Astrocyte of the cerebellum (primary cell): ENCODE results near the gene S100A4.

Source experiments
- DNase-seq: peaks from one replicate; pipeline ENCODE4 v3.0.0-alpha.2; 2011; ENCODE audit warnings: low read depth
- H3K4me3 ChIP-seq: 2 replicates; pipeline ENCODE4 v1.5.1; 2011; ENCODE audit warnings: mild to moderate bottlenecking, low read depth, low read length, moderate library complexity
- in situ Hi-C: cut with HindIII; loops from 2 replicates; pipeline ENCODE4 v1.10.0; 2017; ENCODE audit warnings: low sequenced_read_pairs
- TF ChIP-seq, protein P1 (sequence below): IDR thresholded peaks from 2 replicates; pipeline ENCODE4 v1.5.1; 2012; ENCODE audit warnings: low read length, low read depth, moderate library complexity, mild to moderate bottlenecking; ENCODE audit errors: missing control alignments

Gene S100A4

DNA sequence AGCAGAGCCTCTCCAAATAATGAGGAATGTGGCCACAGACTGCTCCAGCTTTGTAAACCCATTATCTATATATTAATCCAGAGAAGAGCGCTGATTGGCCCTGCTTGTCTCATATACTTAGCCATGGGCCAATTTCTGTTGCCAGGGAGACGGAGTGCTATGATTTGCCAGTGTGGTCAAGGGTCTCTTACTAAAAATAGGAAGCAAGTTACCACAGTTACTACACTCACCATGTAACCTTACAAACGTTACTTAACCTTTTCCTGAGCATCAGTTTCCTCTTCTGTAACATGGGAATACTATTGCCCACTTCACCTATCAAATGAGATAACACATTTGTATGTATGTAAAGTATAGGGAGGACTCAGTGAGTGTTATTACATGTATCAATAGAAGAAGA, 27.7 kb upstream of the S100A4 start:
- TF ChIP-seq, protein P1, sequence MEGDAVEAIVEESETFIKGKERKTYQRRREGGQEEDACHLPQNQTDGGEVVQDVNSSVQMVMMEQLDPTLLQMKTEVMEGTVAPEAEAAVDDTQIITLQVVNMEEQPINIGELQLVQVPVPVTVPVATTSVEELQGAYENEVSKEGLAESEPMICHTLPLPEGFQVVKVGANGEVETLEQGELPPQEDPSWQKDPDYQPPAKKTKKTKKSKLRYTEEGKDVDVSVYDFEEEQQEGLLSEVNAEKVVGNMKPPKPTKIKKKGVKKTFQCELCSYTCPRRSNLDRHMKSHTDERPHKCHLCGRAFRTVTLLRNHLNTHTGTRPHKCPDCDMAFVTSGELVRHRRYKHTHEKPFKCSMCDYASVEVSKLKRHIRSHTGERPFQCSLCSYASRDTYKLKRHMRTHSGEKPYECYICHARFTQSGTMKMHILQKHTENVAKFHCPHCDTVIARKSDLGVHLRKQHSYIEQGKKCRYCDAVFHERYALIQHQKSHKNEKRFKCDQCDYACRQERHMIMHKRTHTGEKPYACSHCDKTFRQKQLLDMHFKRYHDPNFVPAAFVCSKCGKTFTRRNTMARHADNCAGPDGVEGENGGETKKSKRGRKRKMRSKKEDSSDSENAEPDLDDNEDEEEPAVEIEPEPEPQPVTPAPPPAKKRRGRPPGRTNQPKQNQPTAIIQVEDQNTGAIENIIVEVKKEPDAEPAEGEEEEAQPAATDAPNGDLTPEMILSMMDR, result no peak
- DNase-seq, result no peak
- H3K4me3 ChIP-seq, result no peak overlapping the region
- in situ Hi-C loops, result no loop called here

DNA sequence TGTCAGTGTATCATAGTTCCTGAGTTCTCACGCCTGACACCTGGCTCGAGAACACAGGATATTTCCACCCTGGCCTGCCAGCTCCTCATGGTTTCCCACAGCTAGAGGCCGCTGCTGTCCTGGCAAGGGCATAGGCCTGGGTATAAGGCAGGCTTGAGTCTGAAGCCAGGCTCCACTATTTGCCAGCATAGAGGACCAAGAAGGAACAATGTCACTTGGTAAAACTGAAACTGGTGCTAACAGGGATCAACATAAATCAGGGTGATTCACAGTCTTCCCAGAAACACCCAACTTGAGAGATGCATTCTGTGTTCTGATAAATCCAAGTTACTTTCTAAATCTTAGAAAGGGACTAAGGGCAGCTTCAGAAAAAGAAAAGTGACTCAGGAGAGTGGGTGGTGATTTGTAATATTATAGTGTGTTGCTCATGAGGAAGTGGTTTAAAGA, 27.0 kb upstream of the S100A4 start:
- in situ Hi-C loops, result no loop called here
- TF ChIP-seq, protein P1, result peak; percentile 92
- peak; percentile 48 for DNase-seq
- no peak overlapping the region for H3K4me3 ChIP-seq

DNA sequence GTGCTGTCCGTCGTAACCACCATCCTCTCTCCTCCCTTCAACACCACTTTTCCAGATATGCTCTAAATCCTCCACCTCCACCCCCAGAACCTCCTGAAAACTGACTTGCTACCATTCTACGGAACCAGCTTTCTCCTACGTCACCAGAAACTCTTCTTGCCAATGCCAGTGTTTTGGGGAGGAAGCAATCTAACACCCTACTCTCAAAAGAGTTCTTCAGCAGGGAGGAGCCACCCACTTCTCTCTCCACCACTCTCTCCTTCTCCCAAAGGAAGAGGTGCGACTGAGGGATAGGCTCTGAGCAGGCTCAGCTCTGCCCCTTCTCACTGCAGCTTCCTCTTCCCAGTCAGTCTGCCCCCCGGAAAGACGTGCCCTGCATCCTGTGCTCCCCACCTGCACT, 26.1 kb upstream of the S100A4 start:
- H3K4me3 ChIP-seq, result no peak overlapping the region
- no peak for DNase-seq
- in situ Hi-C loops, result no loop called here
- TF ChIP-seq, protein P1, result no peak

DNA sequence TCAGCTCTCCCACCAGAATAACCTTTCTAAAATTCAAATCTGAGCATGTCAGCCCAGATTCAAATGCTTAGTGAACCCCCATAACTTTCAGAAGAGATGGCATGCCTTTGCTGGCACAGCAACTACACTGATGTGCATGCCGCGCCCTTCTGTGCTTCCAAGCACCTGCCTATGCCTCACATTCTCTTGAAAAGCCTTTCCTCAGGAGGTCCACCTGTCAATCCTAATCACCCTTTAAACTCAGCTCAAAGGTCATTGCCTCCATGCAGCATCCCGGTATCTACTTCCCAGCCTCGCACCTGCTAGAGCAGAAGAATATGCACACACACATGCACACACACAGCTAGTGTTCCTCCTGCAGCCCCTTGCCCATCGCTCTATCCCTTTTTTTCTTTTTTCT, 25.3 kb upstream of the S100A4 start:
- in situ Hi-C loops, result no loop called here
- DNase-seq, result no peak
- TF ChIP-seq, protein P1, result no peak
- no peak overlapping the region for H3K4me3 ChIP-seq

DNA sequence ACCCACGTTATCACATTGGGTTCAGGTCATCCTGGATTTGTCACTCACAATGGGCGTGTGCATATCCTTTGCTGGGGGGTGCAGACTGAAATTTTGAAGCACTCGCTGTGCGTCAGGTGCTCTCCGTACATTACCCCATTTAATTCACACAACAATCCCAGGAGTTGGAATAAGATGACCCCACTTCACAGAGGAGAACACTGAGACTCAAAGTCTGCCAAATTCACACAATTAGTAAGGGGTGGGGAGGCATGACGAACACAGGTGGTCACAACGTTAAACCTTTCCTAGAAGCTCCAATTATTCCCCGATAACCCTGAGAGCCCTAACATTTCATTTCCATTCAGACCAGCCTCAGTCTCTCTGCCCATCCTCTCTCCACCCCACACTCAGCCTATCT, 23.9 kb upstream of the S100A4 start:
- DNase-seq, result no peak
- TF ChIP-seq, protein P1, result no peak
- in situ Hi-C loops, result no loop called here
- no peak overlapping the region for H3K4me3 ChIP-seq

DNA sequence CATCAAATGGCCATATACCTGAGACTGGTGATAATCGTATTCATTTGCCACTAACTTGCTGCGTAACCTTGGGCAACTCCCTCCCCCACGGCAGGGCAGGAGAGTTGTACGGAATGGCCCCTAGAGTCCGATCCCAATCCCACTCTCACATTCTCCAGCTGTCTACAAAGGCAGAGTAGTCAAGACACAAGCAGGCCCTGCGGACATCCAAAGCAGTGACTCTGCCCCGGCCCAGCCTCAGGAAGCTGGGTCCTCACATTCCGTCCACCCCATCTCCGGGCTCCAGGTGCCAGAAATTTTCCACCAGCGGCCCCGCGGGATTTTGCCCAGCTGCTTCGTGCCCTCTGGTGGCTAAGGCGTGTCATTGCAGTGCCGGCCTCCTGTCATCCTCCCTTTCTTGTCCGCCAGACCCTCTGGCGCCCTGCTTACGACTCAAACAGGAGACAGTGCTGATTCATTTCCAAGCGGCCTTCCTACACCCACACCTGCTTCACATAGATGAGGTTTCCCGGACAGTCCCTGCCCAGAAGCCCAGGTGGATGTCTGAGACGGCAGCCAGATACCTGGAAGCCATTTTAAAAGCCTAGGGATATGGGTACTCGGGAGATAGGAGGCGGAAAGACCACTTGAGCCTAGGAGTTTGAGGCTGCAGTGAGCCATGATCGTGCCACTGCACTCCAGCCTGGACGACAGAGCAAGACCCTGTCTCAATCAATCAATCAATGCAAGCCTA, 22.9 kb upstream of the S100A4 start:
- in situ Hi-C loops, result no loop called here
- DNase-seq, result peak; percentile 73
- TF ChIP-seq, protein P1, result peak; percentile 98
- no peak overlapping the region for H3K4me3 ChIP-seq
